Stomach (tissue), 4 donors: ENCODE results near the gene SEC62.

Source experiments
- POLR2A ChIP-seq, 4 donors: fragments of 450-650 bp; IDR thresholded peaks; one replicate each; pipeline ENCODE4 v1.6.1; 2016; ENCODE audit warnings: antibody characterized with exemption in 4 of 4, control low read depth in 2 of 4, mild to moderate bottlenecking in 1 of 4, moderate library complexity in 1 of 4
- POLR2AphosphoS5 ChIP-seq, 3 donors: sonication (generic); formaldehyde crosslinking; IDR thresholded peaks; one replicate each; pipeline ENCODE4 v1.6.1; 2016; ENCODE audit warnings: antibody characterized with exemption in 3 of 3
- TF ChIP-seq, protein P1 (sequence below), 7 experiments: fragments of 450-650 bp in 4 of 7; fragments of 200-600 bp in 3 of 7; sonication (generic) in 3 of 7; IDR thresholded peaks; one replicate each; pipeline ENCODE4 v1.5.1; 2016 to 2019; ENCODE audit warnings: antibody characterized with exemption in 7 of 7, control low read depth in 2 of 7, mild to moderate bottlenecking in 1 of 7

DNA sequence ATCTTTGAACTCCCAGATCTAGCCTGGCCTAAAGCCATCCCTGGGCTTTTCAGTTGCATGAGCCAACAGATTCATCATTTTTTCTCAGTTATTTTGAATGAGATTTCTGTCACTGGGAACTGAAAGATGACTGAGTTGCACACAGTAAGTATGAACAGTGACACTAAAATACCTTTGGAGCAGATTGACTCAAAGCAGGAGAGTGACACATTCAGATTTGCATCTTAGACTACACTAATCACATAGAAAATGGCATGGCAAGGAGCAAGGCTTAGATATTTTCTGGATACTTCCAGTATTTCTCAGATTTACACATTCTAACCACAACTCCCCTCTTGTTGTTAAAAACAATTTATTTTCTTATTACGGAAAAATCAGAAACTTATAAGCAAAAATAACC, 32.8 kb downstream of the SEC62 start:
- TF ChIP-seq POLR2AphosphoS5 (IDR thresholded peaks at IDR 0.05) (no peak), POLR2A (IDR thresholded peaks at IDR 0.05) (no peak)
- TF ChIP-seq, protein P1, sequence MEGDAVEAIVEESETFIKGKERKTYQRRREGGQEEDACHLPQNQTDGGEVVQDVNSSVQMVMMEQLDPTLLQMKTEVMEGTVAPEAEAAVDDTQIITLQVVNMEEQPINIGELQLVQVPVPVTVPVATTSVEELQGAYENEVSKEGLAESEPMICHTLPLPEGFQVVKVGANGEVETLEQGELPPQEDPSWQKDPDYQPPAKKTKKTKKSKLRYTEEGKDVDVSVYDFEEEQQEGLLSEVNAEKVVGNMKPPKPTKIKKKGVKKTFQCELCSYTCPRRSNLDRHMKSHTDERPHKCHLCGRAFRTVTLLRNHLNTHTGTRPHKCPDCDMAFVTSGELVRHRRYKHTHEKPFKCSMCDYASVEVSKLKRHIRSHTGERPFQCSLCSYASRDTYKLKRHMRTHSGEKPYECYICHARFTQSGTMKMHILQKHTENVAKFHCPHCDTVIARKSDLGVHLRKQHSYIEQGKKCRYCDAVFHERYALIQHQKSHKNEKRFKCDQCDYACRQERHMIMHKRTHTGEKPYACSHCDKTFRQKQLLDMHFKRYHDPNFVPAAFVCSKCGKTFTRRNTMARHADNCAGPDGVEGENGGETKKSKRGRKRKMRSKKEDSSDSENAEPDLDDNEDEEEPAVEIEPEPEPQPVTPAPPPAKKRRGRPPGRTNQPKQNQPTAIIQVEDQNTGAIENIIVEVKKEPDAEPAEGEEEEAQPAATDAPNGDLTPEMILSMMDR (IDR thresholded peaks at IDR 0.05) = no peak
